Endothelial cell (in vitro differentiated cells): Measurements from ENCODE around the gene GABRP. TPM values are rescaled to one million over a fixed set of nuclear protein-coding genes. Genes with fewer than 3 reads are reported as not detected.

Experiments used
- DNase-seq: peaks from one replicate; pipeline ENCODE4 v3.0.0; 2021; ENCODE audit warnings: low spot score
- H3K27ac Mint-ChIP-seq: one replicate; pipeline ENCODE4 v1.8.0; 2021; ENCODE audit warnings: mixed read lengths, inconsistent platforms; ENCODE audit not compliant: unreplicated experiment
- H3K27me3 Mint-ChIP-seq: one replicate; pipeline ENCODE4 v1.8.0; 2021; ENCODE audit warnings: mild to moderate bottlenecking, moderate library complexity, mixed read lengths, inconsistent platforms; ENCODE audit not compliant: unreplicated experiment
- H3K36me3 Mint-ChIP-seq: one replicate; pipeline ENCODE4 v1.8.0; 2021; ENCODE audit warnings: mild to moderate bottlenecking, low read depth, mixed read lengths, inconsistent platforms; ENCODE audit not compliant: unreplicated experiment
- H3K4me1 Mint-ChIP-seq: one replicate; pipeline ENCODE4 v1.8.0; 2021; ENCODE audit warnings: mild to moderate bottlenecking, mixed read lengths, inconsistent platforms; ENCODE audit not compliant: unreplicated experiment
- H3K4me3 Mint-ChIP-seq: one replicate; pipeline ENCODE4 v1.8.0; 2021; ENCODE audit warnings: mild to moderate bottlenecking, mixed read lengths, inconsistent platforms; ENCODE audit not compliant: unreplicated experiment
- H3K9me3 Mint-ChIP-seq: one replicate; pipeline ENCODE4 v1.8.0; 2021; ENCODE audit warnings: mixed read lengths, inconsistent platforms; ENCODE audit not compliant: unreplicated experiment
- CTCF ChIP-seq: fragments of 200-600 bp; sonication (generic); IDR thresholded peaks from one replicate; pipeline ENCODE4 v1.5.0; 2021; ENCODE audit warnings: antibody characterized with exemption; ENCODE audit not compliant: unreplicated experiment
- total RNA-seq: library from RNA; stranded (reverse); fragmentation: NEBNext Ultra II Directional; extraction: Animal tissue kit (Norgen Biotek cat#: 25700); gene quantifications from one replicate; pipeline ENCODE4 v1.2.1, GENCODE V29; 2021; ENCODE audit not compliant: unreplicated experiment

GABRP gene
- total RNA-seq, 1 donor from 2014 or later = 23.5 TPM

GRCh38 chr5:170746075-170746960 is 37.2 kb upstream of the GABRP start:
- H3K36me3 Mint-ChIP-seq = peaks cover 3% of the 10 kb centered on the region
- peak overlapping the region; percentile 37 for H3K4me3 Mint-ChIP-seq
- no peak for TF ChIP-seq CTCF
- peaks cover 50% of the 10 kb centered on the region for H3K4me1 Mint-ChIP-seq
- DNase-seq = peak; percentile 31
- peak overlapping the region; percentile 96 for H3K27ac Mint-ChIP-seq
- peaks cover 10% of the 10 kb centered on the region for H3K27me3 Mint-ChIP-seq
- no peaks in the 10 kb centered on the region for H3K9me3 Mint-ChIP-seq

- peak overlapping the region; percentile 96 for H3K27ac Mint-ChIP-seq
- no peak for DNase-seq
Measured at GRCh38 chr5:170746961-170747340, 36.6 kb upstream of the GABRP start.

GRCh38 chr5:170747357-170747756 is 36.2 kb upstream of the GABRP start:
- Mint-ChIP-seq H3K27me3 (peaks cover 10% of the 10 kb centered on the region), H3K36me3 (peaks cover 3% of the 10 kb centered on the region), H3K4me1 (peaks cover 50% of the 10 kb centered on the region), H3K9me3 (no peaks in the 10 kb centered on the region), H3K27ac (peak overlapping the region; percentile 82), H3K4me3 (no peak overlapping the region)
- no peak for TF ChIP-seq CTCF
- no peak for DNase-seq

More at GRCh38 chr5:170746961-170747340, 36.6 kb upstream of the GABRP start:
- peak overlapping the region; percentile 37 for H3K4me3 Mint-ChIP-seq
- H3K36me3 Mint-ChIP-seq = peaks cover 3% of the 10 kb centered on the region
- no peak for TF ChIP-seq CTCF
- H3K27me3 Mint-ChIP-seq = peaks cover 10% of the 10 kb centered on the region
- peaks cover 50% of the 10 kb centered on the region for H3K4me1 Mint-ChIP-seq
- no peaks in the 10 kb centered on the region for H3K9me3 Mint-ChIP-seq

GRCh38 chr5:170747851-170748250 is 35.7 kb upstream of the GABRP start:
- Mint-ChIP-seq H3K4me1 (peaks cover 53% of the 10 kb centered on the region), H3K4me3 (no peak overlapping the region), H3K27ac (peak overlapping the region; percentile 82), H3K36me3 (peaks cover 3% of the 10 kb centered on the region), H3K27me3 (peaks cover 10% of the 10 kb centered on the region), H3K9me3 (no peaks in the 10 kb centered on the region)
- peak; percentile 62 for DNase-seq
- TF ChIP-seq CTCF = peak; percentile 70

- H3K27ac Mint-ChIP-seq = no peak overlapping the region
- no peak overlapping the region for H3K4me3 Mint-ChIP-seq
- H3K9me3 Mint-ChIP-seq = no peaks in the 10 kb centered on the region
- DNase-seq = no peak
- H3K27me3 Mint-ChIP-seq = peaks cover 8% of the 10 kb centered on the region
- H3K4me1 Mint-ChIP-seq = peaks cover 47% of the 10 kb centered on the region
- no peaks in the 10 kb centered on the region for H3K36me3 Mint-ChIP-seq
- no peak for TF ChIP-seq CTCF
Measured at GRCh38 chr5:170748951-170749471, 34.5 kb upstream of the GABRP start.
